Astrocyte (in vitro differentiated cells and primary cell): ENCODE data around the gene C1QA. TPM values are rescaled to one million over a fixed set of nuclear protein-coding genes. Genes with fewer than 3 reads are reported as not detected.

Source experiments
- DNase-seq: peaks from one replicate; pipeline ENCODE4 v3.0.0-alpha.2; 2010; ENCODE audit warnings: low read depth
- FAIRE-seq: peaks from 2 replicates; lab custom pipeline; 2011; peaks lifted over from hg19 to GRCh38; lab: Jason Lieb, UNC
- H2AFZ ChIP-seq: 2 replicates; pipeline ENCODE4 v1.6.0; 2012; ENCODE audit warnings: low read depth, low read length, inconsistent platforms
- H3K27ac ChIP-seq: 2 replicates; pipeline ENCODE4 v1.5.1; 2011; ENCODE audit warnings: low read depth, low read length, inconsistent platforms
- H3K27me3 ChIP-seq: 2 replicates; pipeline ENCODE4 v1.6.0; 2011; ENCODE audit warnings: low read length, inconsistent platforms; ENCODE audit not compliant: insufficient read depth
- H3K36me3 ChIP-seq: 2 replicates; pipeline ENCODE4 v1.5.1; 2011; ENCODE audit warnings: low read length, inconsistent platforms; ENCODE audit not compliant: insufficient read depth
- H3K4me1 ChIP-seq: 2 replicates; pipeline ENCODE4 v1.5.1; 2011; ENCODE audit warnings: low read length, inconsistent platforms; ENCODE audit not compliant: insufficient read depth
- H3K4me2 ChIP-seq: 2 replicates; pipeline ENCODE4 v1.6.0; 2012; ENCODE audit warnings: low read length, inconsistent platforms
- H3K4me3 ChIP-seq: 2 replicates; pipeline ENCODE4 v1.5.1; 2011; ENCODE audit warnings: low read depth, mild to moderate bottlenecking, low read length, inconsistent platforms; ENCODE audit not compliant: insufficient read depth
- H3K79me2 ChIP-seq: 2 replicates; pipeline ENCODE4 v1.6.0; 2012; ENCODE audit warnings: mild to moderate bottlenecking, low read length, inconsistent platforms; ENCODE audit not compliant: insufficient read depth
- H3K9ac ChIP-seq: 2 replicates; pipeline ENCODE4 v1.6.0; 2012; ENCODE audit warnings: mild to moderate bottlenecking, low read length, inconsistent platforms
- H3K9me3 ChIP-seq: 2 replicates; pipeline ENCODE4 v1.5.1; 2012; ENCODE audit warnings: low read depth, mild to moderate bottlenecking, low read length, inconsistent platforms; ENCODE audit not compliant: insufficient read depth
- H4K20me1 ChIP-seq: 2 replicates; pipeline ENCODE4 v1.6.0; 2012; ENCODE audit warnings: low read length, inconsistent platforms; ENCODE audit not compliant: insufficient read depth
- H3K27ac Mint-ChIP-seq: one replicate; pipeline ENCODE4 v1.8.0; 2021; ENCODE audit warnings: mild to moderate bottlenecking, mixed read lengths; ENCODE audit not compliant: unreplicated experiment
- H3K27me3 Mint-ChIP-seq: one replicate; pipeline ENCODE4 v1.8.0; 2021; ENCODE audit warnings: low read depth, mixed read lengths; ENCODE audit not compliant: unreplicated experiment
- H3K36me3 Mint-ChIP-seq: one replicate; pipeline ENCODE4 v1.8.0; 2021; ENCODE audit warnings: low read depth, mixed read lengths; ENCODE audit not compliant: unreplicated experiment
- H3K4me1 Mint-ChIP-seq: one replicate; pipeline ENCODE4 v1.8.0; 2021; ENCODE audit warnings: low read depth, mixed read lengths; ENCODE audit not compliant: unreplicated experiment
- H3K4me3 Mint-ChIP-seq: one replicate; pipeline ENCODE4 v1.8.0; 2021; ENCODE audit warnings: mild to moderate bottlenecking, moderate library complexity, mixed read lengths; ENCODE audit not compliant: unreplicated experiment
- H3K9me3 Mint-ChIP-seq: one replicate; pipeline ENCODE4 v1.8.0; 2021; ENCODE audit warnings: mild to moderate bottlenecking, mixed read lengths; ENCODE audit not compliant: unreplicated experiment
- CTCF ChIP-seq: IDR thresholded peaks from 2 replicates; pipeline ENCODE4 v1.5.1; 2011; ENCODE audit warnings: low read depth, mild to moderate bottlenecking, inconsistent platforms, low read length, moderate library complexity; ENCODE audit not compliant: insufficient read depth
- EZH2 ChIP-seq: IDR thresholded peaks from 2 replicates; pipeline ENCODE4 v1.6.1; 2012; ENCODE audit warnings: mild to moderate bottlenecking, low read length, inconsistent platforms; ENCODE audit not compliant: insufficient read depth
- total RNA-seq: library from RNA; stranded (reverse); gene quantifications from 2 replicates; pipeline ENCODE4 v1.2.1, GENCODE V29; 2021

The C1QA gene
- total RNA-seq, 1 donor from 2014 or later = not detected

DNA sequence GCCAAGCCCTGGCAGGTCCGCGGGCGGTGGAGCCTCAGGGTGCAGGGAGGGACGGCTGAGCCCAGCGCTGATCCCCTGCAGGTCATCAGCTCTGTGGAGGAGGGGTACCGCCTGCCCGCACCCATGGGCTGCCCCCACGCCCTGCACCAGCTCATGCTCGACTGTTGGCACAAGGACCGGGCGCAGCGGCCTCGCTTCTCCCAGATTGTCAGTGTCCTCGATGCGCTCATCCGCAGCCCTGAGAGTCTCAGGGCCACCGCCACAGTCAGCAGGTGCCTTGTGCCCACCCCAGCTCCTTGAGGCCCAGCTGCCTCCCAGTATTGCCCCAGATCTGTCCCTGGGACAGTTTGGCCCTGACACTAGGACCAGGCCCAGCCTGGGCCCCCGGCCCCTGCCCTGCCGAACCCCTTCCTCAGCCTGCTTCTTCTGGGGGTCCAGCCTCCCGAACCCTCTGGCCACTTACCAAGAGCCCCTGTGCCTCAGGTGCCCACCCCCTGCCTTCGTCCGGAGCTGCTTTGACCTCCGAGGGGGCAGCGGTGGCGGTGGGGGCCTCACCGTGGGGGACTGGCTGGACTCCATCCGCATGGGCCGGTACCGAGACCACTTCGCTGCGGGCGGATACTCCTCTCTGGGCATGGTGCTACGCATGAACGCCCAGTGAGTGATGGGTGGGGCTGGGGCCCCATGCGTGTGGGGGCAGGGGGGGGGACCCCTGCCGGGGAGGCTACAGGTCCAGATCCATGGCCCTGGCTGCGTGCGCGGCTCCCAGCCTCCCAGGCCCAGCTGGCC is 35.4 kb upstream of the C1QA start:
- Histone ChIP-seq H4K20me1 (no peaks in the 10 kb centered on the region), H3K36me3 (no peaks in the 10 kb centered on the region), H3K79me2 (no peaks in the 10 kb centered on the region), H3K4me2 (no peak overlapping the region), H3K9me3 (no peaks in the 10 kb centered on the region), H3K4me1 (no peaks in the 10 kb centered on the region), H3K27ac (no peak overlapping the region), H2AFZ (no peak overlapping the region), H3K9ac (no peak overlapping the region), H3K4me3 (no peak overlapping the region), H3K27me3 (peaks cover 12% of the 10 kb centered on the region)
- Mint-ChIP-seq H3K36me3 (no peaks in the 10 kb centered on the region), H3K4me1 (no peaks in the 10 kb centered on the region), H3K9me3 (no peaks in the 10 kb centered on the region), H3K27me3 (peaks cover 52% of the 10 kb centered on the region), H3K4me3 (no peak overlapping the region), H3K27ac (no peak overlapping the region)
- DNase-seq (no peak), FAIRE-seq (no peak)
- TF ChIP-seq EZH2 (no peak), CTCF (no peak)

DNA sequence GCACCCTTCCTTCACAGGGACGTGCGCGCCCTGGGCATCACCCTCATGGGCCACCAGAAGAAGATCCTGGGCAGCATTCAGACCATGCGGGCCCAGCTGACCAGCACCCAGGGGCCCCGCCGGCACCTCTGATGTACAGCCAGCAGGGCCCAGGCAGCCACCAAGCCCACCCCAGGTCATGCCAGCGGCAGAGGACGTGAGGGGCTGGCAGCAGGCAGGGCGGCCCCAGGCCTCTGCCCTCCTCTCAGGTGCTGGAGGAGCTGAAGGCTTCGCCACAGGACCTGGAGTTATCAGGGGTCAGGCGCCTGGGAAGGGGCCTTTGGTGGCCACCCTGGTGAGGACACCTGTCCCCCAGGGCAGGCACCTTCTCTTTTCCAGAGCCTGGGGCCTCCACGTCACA is 34.8 kb upstream of the C1QA start:
- Mint-ChIP-seq H3K27ac (no peak overlapping the region), H3K9me3 (no peaks in the 10 kb centered on the region), H3K4me1 (no peaks in the 10 kb centered on the region), H3K36me3 (no peaks in the 10 kb centered on the region), H3K4me3 (no peak overlapping the region), H3K27me3 (peaks cover 58% of the 10 kb centered on the region)
- H3K9me3 ChIP-seq = no peaks in the 10 kb centered on the region
- no peak overlapping the region for H3K4me2 ChIP-seq
- H4K20me1 ChIP-seq = no peaks in the 10 kb centered on the region
- H3K27me3 ChIP-seq = peaks cover 12% of the 10 kb centered on the region
- no peak overlapping the region for H3K27ac ChIP-seq
- DNase-seq (no peak), FAIRE-seq (no peak)
- H2AFZ ChIP-seq = no peak overlapping the region
- no peaks in the 10 kb centered on the region for H3K79me2 ChIP-seq
- TF ChIP-seq CTCF (no peak), EZH2 (no peak)
- H3K9ac ChIP-seq = no peak overlapping the region
- H3K4me3 ChIP-seq = no peak overlapping the region
- H3K36me3 ChIP-seq = no peaks in the 10 kb centered on the region
- H3K4me1 ChIP-seq = no peaks in the 10 kb centered on the region
